Superior temporal gyrus (tissue), 1 donor: ENCODE results near the gene CCNY.

Experiments
- DNase-seq: peaks from one replicate; pipeline ENCODE4 v3.0.0-alpha.2; 2016; ENCODE audit errors: extremely low spot score

The CCNY gene

GRCh38 chr10:35451151-35452016 lies 115.1 kb downstream of the CCNY start:
- peak; percentile 68 for DNase-seq

- DNase-seq = peak; percentile 42
These were observed 115.9 kb downstream of the CCNY start for GRCh38 chr10:35452171-35452570.

- peak; percentile 10 for DNase-seq
These were observed 116.5 kb downstream of the CCNY start for GRCh38 chr10:35452847-35453246.

- DNase-seq = peak; percentile 73
These were observed 117.7 kb downstream of the CCNY start for GRCh38 chr10:35453855-35454532.

- DNase-seq = peak; percentile 79
These were observed 119.9 kb downstream of the CCNY start for GRCh38 chr10:35456153-35456720.

- DNase-seq = peak; percentile 90
These were observed 120.5 kb downstream of the CCNY start for GRCh38 chr10:35456784-35457183.

GRCh38 chr10:35458500-35459448 lies 122.5 kb downstream of the CCNY start:
- peak; percentile 80 for DNase-seq

- no peak for DNase-seq
These were observed 123.1 kb downstream of the CCNY start for GRCh38 chr10:35459449-35459847.

- no peak for DNase-seq
These were observed 124.6 kb downstream of the CCNY start for GRCh38 chr10:35460852-35461460.

- DNase-seq = peak; percentile 59
These were observed 126.2 kb downstream of the CCNY start for GRCh38 chr10:35462491-35462934.

GRCh38 chr10:35463105-35463867 lies 127.0 kb downstream of the CCNY start:
- peak; percentile 59 for DNase-seq

- no peak for DNase-seq
These were observed 127.6 kb downstream of the CCNY start for GRCh38 chr10:35463878-35464277.

GRCh38 chr10:35464825-35465456 lies 128.6 kb downstream of the CCNY start:
- peak; percentile 61 for DNase-seq

- peak; percentile 45 for DNase-seq
These were observed 129.4 kb downstream of the CCNY start for GRCh38 chr10:35465673-35466072.

GRCh38 chr10:35466170-35466569 lies 129.9 kb downstream of the CCNY start:
- no peak for DNase-seq

- DNase-seq = no peak
These were observed 130.4 kb downstream of the CCNY start for GRCh38 chr10:35466661-35467060.

GRCh38 chr10:35467186-35467585 lies 130.9 kb downstream of the CCNY start:
- no peak for DNase-seq

GRCh38 chr10:35470248-35470924 lies 134.1 kb downstream of the CCNY start:
- peak; percentile 79 for DNase-seq

- no peak for DNase-seq
These were observed 134.6 kb downstream of the CCNY start for GRCh38 chr10:35470925-35471315.
